SK-N-SH treated with all-trans-retinoic acid at 6 μM for 48 hours (cell line): ENCODE results near the gene ARPIN.

Source experiments
- ARNTL ChIP-seq: fragments of 450-650 bp; formaldehyde crosslinking; IDR thresholded peaks from 2 replicates; pipeline ENCODE4 v1.5.0; 2020; ENCODE audit warnings: low read depth, mild to moderate bottlenecking, moderate library complexity, borderline replicate concordance
- BACH2 ChIP-seq: fragments of 250-450 bp; sonication (Bioruptor Pico); IDR thresholded peaks from 2 replicates; pipeline ENCODE4 v1.9.0; 2021; ENCODE audit warnings: mild to moderate bottlenecking, borderline replicate concordance
- CSDC2 ChIP-seq: fragments of 250-450 bp; sonication (Bioruptor Pico); IDR thresholded peaks from 2 replicates; pipeline ENCODE4 v1.5.0; 2020; ENCODE audit warnings: mild to moderate bottlenecking, moderate library complexity
- CSRNP3 ChIP-seq: fragments of 250-450 bp; sonication (Bioruptor Pico); IDR thresholded peaks from 2 replicates; pipeline ENCODE4 v1.5.1; 2021; ENCODE audit warnings: mild to moderate bottlenecking, moderate library complexity
- GLIS3 ChIP-seq: fragments of 250-450 bp; sonication (Bioruptor Pico); IDR thresholded peaks from 2 replicates; pipeline ENCODE4 v1.5.0; 2020; ENCODE audit warnings: mild to moderate bottlenecking, moderate library complexity
- ISL1 ChIP-seq: fragments of 250-450 bp; sonication (Bioruptor Pico); IDR thresholded peaks from 2 replicates; pipeline ENCODE4 v2.1.2; 2022; ENCODE audit warnings: mild to moderate bottlenecking, moderate library complexity
- PATZ1 ChIP-seq: fragments of 250-450 bp; sonication (Bioruptor Pico); IDR thresholded peaks from 2 replicates; pipeline ENCODE4 v1.8.0; 2020; ENCODE audit warnings: mild to moderate bottlenecking, moderate library complexity, borderline replicate concordance
- PPARA ChIP-seq: fragments of 250-450 bp; sonication (Bioruptor Pico); IDR thresholded peaks from 2 replicates; pipeline ENCODE4 v1.5.0; 2020; ENCODE audit warnings: mild to moderate bottlenecking, borderline replicate concordance
- TOX ChIP-seq: fragments of 250-450 bp; sonication (Bioruptor Pico); IDR thresholded peaks from 2 replicates; pipeline ENCODE4 v1.8.0; 2021; ENCODE audit warnings: mild to moderate bottlenecking, moderate library complexity, borderline replicate concordance
- ZC3H10 ChIP-seq: fragments of 250-450 bp; sonication (Bioruptor Pico); IDR thresholded peaks from 2 replicates; pipeline ENCODE4 v1.5.1; 2021; ENCODE audit warnings: mild to moderate bottlenecking, moderate library complexity
- ZFP3 ChIP-seq: fragments of 250-450 bp; sonication (Bioruptor Pico); IDR thresholded peaks from 2 replicates; pipeline ENCODE4 v1.5.0; 2020; ENCODE audit warnings: mild to moderate bottlenecking, moderate library complexity
- ZFP30 ChIP-seq: fragments of 450-650 bp; formaldehyde crosslinking; IDR thresholded peaks from 2 replicates; pipeline ENCODE4 v1.5.0; 2022; ENCODE audit warnings: mild to moderate bottlenecking, moderate library complexity
- ZNF70 ChIP-seq: fragments of 450-650 bp; formaldehyde crosslinking; IDR thresholded peaks from 2 replicates; pipeline ENCODE4 v1.5.0; 2020; ENCODE audit warnings: mild to moderate bottlenecking, moderate library complexity
- TF ChIP-seq, protein P1 (sequence below): fragments of 250-450 bp; sonication (Bioruptor Pico); IDR thresholded peaks from 2 replicates; pipeline ENCODE4 v1.5.1; 2020; ENCODE audit warnings: low read depth, mild to moderate bottlenecking, moderate library complexity

DNA sequence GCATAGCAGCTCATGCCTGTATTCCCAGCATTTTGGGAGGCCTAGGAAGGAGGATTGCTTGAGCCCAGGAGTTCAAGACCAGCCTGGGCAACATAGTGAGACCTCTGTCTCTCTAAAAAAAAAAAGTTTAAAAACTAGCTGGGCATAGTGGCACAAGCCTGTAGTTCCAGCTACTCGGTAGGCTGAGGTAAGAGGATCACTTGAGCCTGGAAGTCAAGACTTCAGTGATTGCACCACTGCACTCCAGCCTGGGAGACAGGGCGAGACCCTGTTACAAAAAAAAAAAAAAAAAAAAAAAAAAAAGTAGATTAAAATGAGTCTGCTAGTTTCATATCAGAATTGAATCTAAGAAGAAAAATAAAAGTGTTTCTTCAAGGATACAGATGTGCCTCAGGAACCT, 65.7 kb downstream of the ARPIN start:
- TF ChIP-seq PATZ1 (CRISPR knock-in tag) (no peak), TOX (CRISPR knock-in tag) (no peak), PPARA (CRISPR knock-in tag) (no peak), GLIS3 (CRISPR knock-in tag) (no peak), ARNTL (CRISPR knock-in tag) (no peak), CSDC2 (CRISPR knock-in tag) (no peak), ZNF70 (CRISPR knock-in tag) (no peak), CSRNP3 (CRISPR knock-in tag) (no peak), ZFP30 (CRISPR knock-in tag) (no peak), ZC3H10 (CRISPR knock-in tag) (no peak), ZFP3 (no peak), ISL1 (CRISPR knock-in tag) (no peak), BACH2 (CRISPR knock-in tag) (no peak)
- TF ChIP-seq, protein P1, sequence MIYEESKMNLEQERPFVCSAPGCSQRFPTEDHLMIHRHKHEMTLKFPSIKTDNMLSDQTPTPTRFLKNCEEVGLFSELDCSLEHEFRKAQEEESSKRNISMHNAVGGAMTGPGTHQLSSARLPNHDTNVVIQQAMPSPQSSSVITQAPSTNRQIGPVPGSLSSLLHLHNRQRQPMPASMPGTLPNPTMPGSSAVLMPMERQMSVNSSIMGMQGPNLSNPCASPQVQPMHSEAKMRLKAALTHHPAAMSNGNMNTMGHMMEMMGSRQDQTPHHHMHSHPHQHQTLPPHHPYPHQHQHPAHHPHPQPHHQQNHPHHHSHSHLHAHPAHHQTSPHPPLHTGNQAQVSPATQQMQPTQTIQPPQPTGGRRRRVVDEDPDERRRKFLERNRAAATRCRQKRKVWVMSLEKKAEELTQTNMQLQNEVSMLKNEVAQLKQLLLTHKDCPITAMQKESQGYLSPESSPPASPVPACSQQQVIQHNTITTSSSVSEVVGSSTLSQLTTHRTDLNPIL (CRISPR knock-in tag), result no peak
